Body of pancreas (tissue), 4 donors: ENCODE data around the gene KLHL29.

Experiments used
- POLR2A ChIP-seq, 3 donors: fragments of 450-650 bp; IDR thresholded peaks; one replicate each; pipeline ENCODE4 v1.6.1; 2016; ENCODE audit warnings: antibody characterized with exemption in 3 of 3, mild to moderate bottlenecking in 2 of 3
- TF ChIP-seq, protein P1 (sequence below), 7 experiments: fragments of 450-650 bp in 4 of 7; fragments of 200-600 bp in 3 of 7; sonication (generic) in 3 of 7; IDR thresholded peaks; one replicate each; pipeline ENCODE4 v1.5.1; 2016 to 2019; ENCODE audit warnings: antibody characterized with exemption in 7 of 7

DNA sequence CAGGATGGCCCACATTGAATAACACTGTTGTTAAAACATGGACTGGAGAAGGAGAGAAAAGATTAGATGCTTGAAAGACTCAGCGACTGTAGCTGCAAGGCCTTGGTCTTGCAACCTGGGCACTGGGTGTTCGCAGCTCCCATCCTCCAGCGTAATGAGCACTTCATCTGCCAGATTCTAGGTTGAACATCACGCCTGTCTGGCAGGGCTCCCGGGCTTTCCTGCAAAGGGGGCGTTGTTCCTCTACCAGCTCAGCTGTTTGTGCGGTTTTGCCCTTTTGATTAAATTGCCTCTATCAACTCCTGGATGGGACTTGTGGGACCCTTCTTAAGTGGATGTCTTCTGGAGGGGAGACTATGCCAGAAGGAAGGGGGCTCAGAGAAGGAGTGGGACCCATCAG lies 215.4 kb downstream of the KLHL29 start:
- TF ChIP-seq, protein P1, sequence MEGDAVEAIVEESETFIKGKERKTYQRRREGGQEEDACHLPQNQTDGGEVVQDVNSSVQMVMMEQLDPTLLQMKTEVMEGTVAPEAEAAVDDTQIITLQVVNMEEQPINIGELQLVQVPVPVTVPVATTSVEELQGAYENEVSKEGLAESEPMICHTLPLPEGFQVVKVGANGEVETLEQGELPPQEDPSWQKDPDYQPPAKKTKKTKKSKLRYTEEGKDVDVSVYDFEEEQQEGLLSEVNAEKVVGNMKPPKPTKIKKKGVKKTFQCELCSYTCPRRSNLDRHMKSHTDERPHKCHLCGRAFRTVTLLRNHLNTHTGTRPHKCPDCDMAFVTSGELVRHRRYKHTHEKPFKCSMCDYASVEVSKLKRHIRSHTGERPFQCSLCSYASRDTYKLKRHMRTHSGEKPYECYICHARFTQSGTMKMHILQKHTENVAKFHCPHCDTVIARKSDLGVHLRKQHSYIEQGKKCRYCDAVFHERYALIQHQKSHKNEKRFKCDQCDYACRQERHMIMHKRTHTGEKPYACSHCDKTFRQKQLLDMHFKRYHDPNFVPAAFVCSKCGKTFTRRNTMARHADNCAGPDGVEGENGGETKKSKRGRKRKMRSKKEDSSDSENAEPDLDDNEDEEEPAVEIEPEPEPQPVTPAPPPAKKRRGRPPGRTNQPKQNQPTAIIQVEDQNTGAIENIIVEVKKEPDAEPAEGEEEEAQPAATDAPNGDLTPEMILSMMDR (IDR thresholded peaks at IDR 0.05) = no peak
- TF ChIP-seq POLR2A (IDR thresholded peaks at IDR 0.05) = no peak
